GM12878 (cell line): ENCODE results near the gene VSTM4. TPM values are rescaled to one million over a fixed set of nuclear protein-coding genes. Genes with fewer than 3 reads are reported as not detected.

ENCODE experiments used
- ATAC-seq: fragments of 200-7000 bp; cut with Tn5 transposase; 3 replicates; pipeline ENCODE4 v1.9.1; 2020; ENCODE audit warnings: mild to moderate bottlenecking, moderate library complexity
- BruUV-seq: library from RNA; stranded (reverse); fragments of 400-500 nt; replicated peaks from 2 replicates; lab custom pipeline; 2021; lab: Mats Ljungman, UMichigan
- CTCF ChIA-PET: fragments of 300-600 bp; sonication (Branson Sonifier 250); formaldehyde crosslinking; extraction: SDS; loops from one replicate; lab custom pipeline; 2021; ENCODE audit warnings: inconsistent platforms; lab: Yijun Ruan, JAX
- POLR2A ChIA-PET: fragments of 350-600 bp; formaldehyde crosslinking; extraction: SDS; loops from one replicate; lab custom pipeline; 2021; ENCODE audit warnings: inconsistent platforms; lab: Charles Lee
- RAD21 ChIA-PET: fragments of 300-600 bp; sonication (Branson Sonifier 250); formaldehyde crosslinking; loops from one replicate; lab custom pipeline; 2023; ENCODE audit warnings: antibody characterized with exemption; ENCODE audit not compliant: unreplicated experiment; lab: Charles Lee
- SMC1A ChIA-PET: fragments of 300-600 bp; sonication (Branson Sonifier 250); formaldehyde crosslinking; loops from one replicate; lab custom pipeline; 2023; ENCODE audit not compliant: unreplicated experiment, uncharacterized antibody; lab: Charles Lee
- DNase-seq: peaks from one replicate; pipeline ENCODE4 v3.0.0-alpha.2; 2011; ENCODE audit warnings: low read depth, low spot score
- FAIRE-seq: peaks from 3 replicates; lab custom pipeline; 2011; peaks lifted over from hg19 to GRCh38; lab: Jason Lieb, UNC
- H2AFZ ChIP-seq: 2 replicates; pipeline ENCODE4 v1.6.0; 2011; ENCODE audit warnings: low read depth, low read length, control low read depth; ENCODE audit not compliant: control insufficient read depth
- H3K27ac ChIP-seq: 2 replicates; pipeline ENCODE4 v1.5.1; 2011; ENCODE audit warnings: control low read depth; ENCODE audit not compliant: control insufficient read depth, insufficient read depth
- H3K27me3 ChIP-seq, 2 experiments: replicated peaks in 1 of 2; 2 replicates each; pipeline versions ENCODE4 v1.6.0 to v1.6.1; 2011; ENCODE audit warnings: low read length in 1 of 2; ENCODE audit not compliant: control insufficient read depth in 2 of 2, insufficient read depth in 2 of 2
- H3K36me3 ChIP-seq, 2 experiments: 2 replicates each; pipeline ENCODE4 v1.5.1; 2011; ENCODE audit warnings: low read length in 1 of 2; ENCODE audit not compliant: control insufficient read depth in 2 of 2, insufficient read depth in 2 of 2
- H3K4me1 ChIP-seq: 2 replicates; pipeline ENCODE4 v1.6.1; 2011; ENCODE audit warnings: mild to moderate bottlenecking, low read length, moderate library complexity, mixed read lengths; ENCODE audit not compliant: control insufficient read depth, insufficient read depth
- H3K4me2 ChIP-seq: 2 replicates; pipeline ENCODE4 v1.6.0; 2011; ENCODE audit warnings: control low read depth; ENCODE audit not compliant: control insufficient read depth, insufficient read depth
- H3K4me3 ChIP-seq: fragments of 200-600 bp; sonication (generic); 2 replicates; pipeline ENCODE4 v1.5.1; 2016
- H3K79me2 ChIP-seq: 2 replicates; pipeline ENCODE4 v1.6.0; 2011; ENCODE audit warnings: low read length; ENCODE audit not compliant: control insufficient read depth, insufficient read depth
- H3K9ac ChIP-seq: 2 replicates; pipeline ENCODE4 v1.8.0; 2011; ENCODE audit warnings: low read length, control low read depth, mixed read lengths; ENCODE audit not compliant: control insufficient read depth, insufficient read depth
- H3K9me3 ChIP-seq: replicated peaks from 3 replicates; pipeline ENCODE4 v1.5.1; 2011; ENCODE audit warnings: mild to moderate bottlenecking, low read length; ENCODE audit not compliant: control insufficient read depth, insufficient read depth
- H4K20me1 ChIP-seq: 2 replicates; pipeline ENCODE4 v1.6.0; 2011; ENCODE audit not compliant: control insufficient read depth, insufficient read depth
- EGR1 ChIP-seq, 2 experiments: IDR thresholded peaks; 1 replicate in 1 of 2; 2 replicates in 1 of 2; pipeline ENCODE4 v1.6.1; 2011 to 2012; ENCODE audit warnings: low read depth in 2 of 2, low read length in 2 of 2, borderline replicate concordance in 1 of 2, mild to moderate bottlenecking in 1 of 2, moderate library complexity in 1 of 2
- KAT2A ChIP-seq: conservative IDR thresholded peaks from 2 replicates; pipeline ENCODE4 v1.6.1; 2011; ENCODE audit warnings: low read depth, low read length; ENCODE audit not compliant: control insufficient read depth
- RAD21 ChIP-seq: IDR thresholded peaks from 2 replicates; pipeline ENCODE4 v1.6.1; 2011; ENCODE audit warnings: mild to moderate bottlenecking, low read depth, low read length, moderate library complexity; ENCODE audit not compliant: insufficient read depth
- WGBS: methylation state at CpG from one replicate; pipeline ENCODE4 v1.1.6; 2016; ENCODE audit warnings: low lambda C conversion rate; ENCODE audit not compliant: insufficient replicate concordance, insufficient coverage; ENCODE audit errors: missing lambda C conversion rate; 5-methylcytosine and 5-hydroxymethylcytosine counted together
- in situ Hi-C: fragments of 300-500 bp; cut with MboI; formaldehyde crosslinking; loops from 9 replicates; pipeline ENCODE4 v1.14.3; 2018; ENCODE audit warnings: mixed read lengths
- intact Hi-C: fragments of 100-400 bp; cut with micrococcal nuclease; formaldehyde crosslinking; loops from one replicate; pipeline ENCODE4 v1.14.2; 2022; ENCODE audit not compliant: unreplicated experiment
- polyA plus RNA-seq, 11 experiments: library from polyadenylated mRNA; depleted of rRNA in 4 of 11; unstranded in 6 of 11; stranded (reverse) in 5 of 11; fragments of >200 nt; fragmentation: Nextera tagmentation in 4 of 11; fragmentation: Illumina TruSeq in 1 of 11; extraction: Ambion mirVana in 4 of 11; extraction: Trizol in 1 of 11; gene quantifications; 1 replicate in 1 of 11; 2 replicates in 10 of 11; pipeline versions ENCODE4 v1.2.1 to v1.2.3, GENCODE V29; 2011 to 2016; ENCODE audit warnings: inconsistent platforms in 2 of 11, missing spikeins in 2 of 11, low read depth in 1 of 11
- total RNA-seq, 4 experiments: library from RNA; depleted of rRNA in 3 of 4; stranded (reverse); fragments of >200 nt in 3 of 4; fragmentation: Illumina TruSeq in 1 of 4; extraction: Trizol in 1 of 4; gene quantifications; 2 replicates each; pipeline versions ENCODE4 v1.2.1 to v1.2.3, GENCODE V29; 2013 to 2021
- TF ChIP-seq, protein P1 (sequence below): fragments of 150-350 bp; IDR thresholded peaks from 2 replicates; pipeline ENCODE4 v1.6.1; 2016; ENCODE audit warnings: low read depth, low read length
- TF ChIP-seq, protein P2 (sequence below): fragments of 450-650 bp; IDR thresholded peaks from 2 replicates; pipeline ENCODE4 v1.6.1; 2017; ENCODE audit warnings: mild to moderate bottlenecking, moderate library complexity

The VSTM4 gene
- total and polyA plus RNA-seq, 10 of the 15 experiments (the other 5 are each of a cell fraction or from before 2014, with no cell fraction given), result 0.01 to 0.14 (median 0.02) TPM; not detected in 7

DNA sequence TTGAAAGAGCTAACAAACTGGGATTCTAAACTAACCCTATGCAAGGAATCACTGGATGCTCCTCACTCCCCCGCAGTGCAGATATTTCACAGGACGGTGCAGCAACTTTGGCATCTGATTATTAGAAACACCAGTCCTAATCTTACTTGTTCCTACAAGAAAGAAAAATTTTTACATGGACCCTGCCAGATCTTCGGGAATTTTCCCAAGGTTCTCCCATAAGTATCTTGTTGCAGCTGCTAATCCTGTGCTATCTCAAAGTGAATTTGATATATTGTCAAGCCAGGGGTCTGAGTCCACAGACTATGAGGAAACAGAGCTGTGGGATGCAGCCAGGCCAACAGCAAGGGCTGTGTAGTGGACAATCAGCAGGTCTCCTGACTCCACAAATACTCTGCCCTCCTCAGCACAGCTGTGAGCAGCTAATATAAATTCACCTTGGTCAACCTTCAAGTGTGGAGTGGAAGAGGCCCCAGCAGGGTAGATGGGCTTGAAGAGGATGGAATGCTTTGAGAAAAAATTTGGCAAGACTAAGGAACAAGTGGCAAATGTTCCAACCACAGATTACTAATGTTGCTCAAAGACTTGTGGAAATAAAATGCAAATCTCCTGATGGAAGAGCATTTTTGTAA is 25.6 kb downstream of the VSTM4 start:
- DNase-seq (no peak), FAIRE-seq (no peak), ATAC-seq (no peak)
- Histone ChIP-seq H3K4me2 (no peak overlapping the region), H4K20me1 (no peaks in the 10 kb centered on the region), H3K79me2 (no peaks in the 10 kb centered on the region), H3K36me3 (no peaks in the 10 kb centered on the region), H3K4me3 (no peak overlapping the region), H3K27me3 (no peaks in the 10 kb centered on the region; a peak in 1 of 4 replicates), H3K27ac (no peak overlapping the region), H3K9ac (no peak overlapping the region), H3K4me1 (no peaks in the 10 kb centered on the region), H3K9me3 (peaks cover 2% of the 10 kb centered on the region; the same call in 1 of the 3 replicates), H2AFZ (no peak overlapping the region)
- BruUV-seq, result no TSS peak
- TF ChIP-seq KAT2A (no peak), RAD21 (no peak), EGR1 (IDR thresholded peaks at IDR 0.05; ENCODE audit: borderline replicate concordance in 1 of 2, low read depth in 2 of 2, low read length in 2 of 2) (no peak)
- TF ChIP-seq, protein P1, sequence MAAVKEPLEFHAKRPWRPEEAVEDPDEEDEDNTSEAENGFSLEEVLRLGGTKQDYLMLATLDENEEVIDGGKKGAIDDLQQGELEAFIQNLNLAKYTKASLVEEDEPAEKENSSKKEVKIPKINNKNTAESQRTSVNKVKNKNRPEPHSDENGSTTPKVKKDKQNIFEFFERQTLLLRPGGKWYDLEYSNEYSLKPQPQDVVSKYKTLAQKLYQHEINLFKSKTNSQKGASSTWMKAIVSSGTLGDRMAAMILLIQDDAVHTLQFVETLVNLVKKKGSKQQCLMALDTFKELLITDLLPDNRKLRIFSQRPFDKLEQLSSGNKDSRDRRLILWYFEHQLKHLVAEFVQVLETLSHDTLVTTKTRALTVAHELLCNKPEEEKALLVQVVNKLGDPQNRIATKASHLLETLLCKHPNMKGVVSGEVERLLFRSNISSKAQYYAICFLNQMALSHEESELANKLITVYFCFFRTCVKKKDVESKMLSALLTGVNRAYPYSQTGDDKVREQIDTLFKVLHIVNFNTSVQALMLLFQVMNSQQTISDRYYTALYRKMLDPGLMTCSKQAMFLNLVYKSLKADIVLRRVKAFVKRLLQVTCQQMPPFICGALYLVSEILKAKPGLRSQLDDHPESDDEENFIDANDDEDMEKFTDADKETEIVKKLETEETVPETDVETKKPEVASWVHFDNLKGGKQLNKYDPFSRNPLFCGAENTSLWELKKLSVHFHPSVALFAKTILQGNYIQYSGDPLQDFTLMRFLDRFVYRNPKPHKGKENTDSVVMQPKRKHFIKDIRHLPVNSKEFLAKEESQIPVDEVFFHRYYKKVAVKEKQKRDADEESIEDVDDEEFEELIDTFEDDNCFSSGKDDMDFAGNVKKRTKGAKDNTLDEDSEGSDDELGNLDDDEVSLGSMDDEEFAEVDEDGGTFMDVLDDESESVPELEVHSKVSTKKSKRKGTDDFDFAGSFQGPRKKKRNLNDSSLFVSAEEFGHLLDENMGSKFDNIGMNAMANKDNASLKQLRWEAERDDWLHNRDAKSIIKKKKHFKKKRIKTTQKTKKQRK, result no peak
- TF ChIP-seq, protein P2, sequence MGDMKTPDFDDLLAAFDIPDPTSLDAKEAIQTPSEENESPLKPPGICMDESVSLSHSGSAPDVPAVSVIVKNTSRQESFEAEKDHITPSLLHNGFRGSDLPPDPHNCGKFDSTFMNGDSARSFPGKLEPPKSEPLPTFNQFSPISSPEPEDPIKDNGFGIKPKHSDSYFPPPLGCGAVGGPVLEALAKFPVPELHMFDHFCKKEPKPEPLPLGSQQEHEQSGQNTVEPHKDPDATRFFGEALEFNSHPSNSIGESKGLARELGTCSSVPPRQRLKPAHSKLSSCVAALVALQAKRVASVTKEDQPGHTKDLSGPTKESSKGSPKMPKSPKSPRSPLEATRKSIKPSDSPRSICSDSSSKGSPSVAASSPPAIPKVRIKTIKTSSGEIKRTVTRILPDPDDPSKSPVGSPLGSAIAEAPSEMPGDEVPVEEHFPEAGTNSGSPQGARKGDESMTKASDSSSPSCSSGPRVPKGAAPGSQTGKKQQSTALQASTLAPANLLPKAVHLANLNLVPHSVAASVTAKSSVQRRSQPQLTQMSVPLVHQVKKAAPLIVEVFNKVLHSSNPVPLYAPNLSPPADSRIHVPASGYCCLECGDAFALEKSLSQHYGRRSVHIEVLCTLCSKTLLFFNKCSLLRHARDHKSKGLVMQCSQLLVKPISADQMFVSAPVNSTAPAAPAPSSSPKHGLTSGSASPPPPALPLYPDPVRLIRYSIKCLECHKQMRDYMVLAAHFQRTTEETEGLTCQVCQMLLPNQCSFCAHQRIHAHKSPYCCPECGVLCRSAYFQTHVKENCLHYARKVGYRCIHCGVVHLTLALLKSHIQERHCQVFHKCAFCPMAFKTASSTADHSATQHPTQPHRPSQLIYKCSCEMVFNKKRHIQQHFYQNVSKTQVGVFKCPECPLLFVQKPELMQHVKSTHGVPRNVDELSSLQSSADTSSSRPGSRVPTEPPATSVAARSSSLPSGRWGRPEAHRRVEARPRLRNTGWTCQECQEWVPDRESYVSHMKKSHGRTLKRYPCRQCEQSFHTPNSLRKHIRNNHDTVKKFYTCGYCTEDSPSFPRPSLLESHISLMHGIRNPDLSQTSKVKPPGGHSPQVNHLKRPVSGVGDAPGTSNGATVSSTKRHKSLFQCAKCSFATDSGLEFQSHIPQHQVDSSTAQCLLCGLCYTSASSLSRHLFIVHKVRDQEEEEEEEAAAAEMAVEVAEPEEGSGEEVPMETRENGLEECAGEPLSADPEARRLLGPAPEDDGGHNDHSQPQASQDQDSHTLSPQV, result no peak
- POLR2A ChIA-PET, result interaction anchor here (1.1 kb wide), 1 partner anchor 8 kb away, joined by 3 read pairs; no protein-coding TSS in a partner anchor
- SMC1A ChIA-PET, result interaction anchor here (0.9 to 1.5 kb wide), 2 partner anchors 9 to 117 kb away, joined by 3 to 7 read pairs; no protein-coding TSS in a partner anchor
- intact Hi-C loops (no loop called here), in situ Hi-C loops (no loop called here)
- WGBS, result 14% methylated on average over 3 of the region's 3 CpGs
- RAD21 ChIA-PET, result no interaction called here
- CTCF ChIA-PET, result interaction anchor here (1.1 to 1.2 kb wide), 2 partner anchors 41 to 421 kb away, joined by 3 read pairs; no protein-coding TSS in a partner anchor
